ENCODE results near the gene PBXIP1.

Gene PBXIP1

DNA sequence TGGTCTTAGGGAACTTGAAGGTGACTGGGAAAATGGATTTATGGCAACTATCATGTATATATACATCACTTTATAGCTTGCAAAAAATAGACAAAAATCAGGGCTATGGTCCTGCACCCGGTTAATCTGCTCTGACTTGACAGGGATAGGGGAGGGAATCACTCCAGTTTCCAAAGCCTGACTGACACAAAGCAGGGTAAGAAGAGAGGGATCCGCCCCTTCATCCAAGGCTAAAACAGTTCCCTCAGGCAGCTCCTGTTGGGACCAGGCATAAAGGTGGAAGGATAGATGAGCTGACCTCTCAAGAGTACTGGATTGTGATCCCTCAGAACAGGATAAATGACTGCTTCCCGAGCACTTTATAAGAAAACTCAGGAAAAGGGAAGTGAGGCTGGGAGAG lies 1.4 kb downstream of the PBXIP1 start:
- no peak for DNase-seq

DNA sequence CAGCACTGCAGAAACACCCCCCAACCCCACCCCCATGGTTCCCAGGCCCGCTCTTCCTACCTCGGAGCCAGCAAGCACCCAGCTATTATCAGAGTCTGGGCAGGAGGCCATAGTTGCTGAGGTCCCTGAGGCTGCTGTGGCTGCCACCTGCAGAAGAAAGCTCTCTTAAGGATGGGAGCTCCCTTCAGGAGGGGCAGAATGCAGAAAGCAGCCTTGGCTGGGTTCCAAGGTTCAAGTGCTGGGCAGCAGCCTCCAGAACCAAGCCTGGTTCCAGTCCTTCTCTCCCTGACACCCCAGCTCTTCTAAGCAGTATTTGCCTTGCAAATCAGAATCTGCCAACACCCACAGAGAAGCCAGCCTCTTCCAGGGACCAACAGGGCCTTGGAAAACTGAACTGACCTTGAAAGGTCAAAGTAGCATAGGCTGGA lies 2.3 kb downstream of the PBXIP1 start:
- DNase-seq, result no peak

- no peak for DNase-seq
These were observed 3.2 kb downstream of the PBXIP1 start for GRCh38 chr1:154952664-154953063.

DNA sequence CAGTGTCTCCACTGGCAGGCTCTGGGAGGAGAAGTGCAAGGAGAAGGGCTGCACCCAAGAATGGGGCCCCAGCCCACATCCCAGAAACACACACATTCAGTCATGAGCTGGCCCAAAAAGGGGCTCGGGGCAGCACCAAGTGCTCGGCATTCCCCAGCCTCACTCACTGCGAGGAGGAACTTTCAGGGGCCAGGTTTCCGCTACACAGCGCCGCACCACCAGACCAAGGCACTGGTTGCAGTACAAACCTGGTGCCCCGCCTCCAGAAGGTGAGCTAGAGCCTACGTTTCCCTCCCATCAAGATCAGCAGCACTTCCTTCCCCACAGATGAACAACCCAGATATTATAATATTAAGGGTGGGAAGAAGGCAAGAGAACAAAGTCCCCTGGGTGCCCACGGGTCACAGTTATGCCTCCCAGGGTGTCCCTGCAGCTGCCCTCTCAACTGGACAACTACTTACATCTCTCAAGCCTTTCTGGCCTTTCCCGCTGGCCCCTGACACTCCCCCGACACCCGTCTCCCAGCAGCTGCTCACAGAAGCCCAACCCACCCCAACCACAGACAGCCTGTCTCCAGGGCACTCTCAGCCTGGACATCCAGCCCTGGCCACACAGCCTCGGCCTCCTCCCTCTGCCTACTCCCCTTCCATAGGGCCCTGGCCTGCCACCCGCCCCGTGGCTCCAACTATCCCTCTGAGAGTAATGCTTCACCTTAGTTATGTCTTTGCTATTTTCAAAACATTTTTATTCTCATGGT lies 3.8 kb downstream of the PBXIP1 start:
- no peak for DNase-seq

- no peak for DNase-seq
These were observed 7.8 kb downstream of the PBXIP1 start for GRCh38 chr1:154948079-154948478.

GRCh38 chr1:154945962-154946850 lies 9.7 kb downstream of the PBXIP1 start:
- DNase-seq, result no peak

- DNase-seq, result no peak
These were observed 10.5 kb downstream of the PBXIP1 start for GRCh38 chr1:154945160-154945961.

GRCh38 chr1:154944401-154945159 lies 11.3 kb downstream of the PBXIP1 start:
- DNase-seq, result no peak

- peak; percentile 77 for DNase-seq
These were observed 12.1 kb downstream of the PBXIP1 start for GRCh38 chr1:154943649-154944400.

DNA sequence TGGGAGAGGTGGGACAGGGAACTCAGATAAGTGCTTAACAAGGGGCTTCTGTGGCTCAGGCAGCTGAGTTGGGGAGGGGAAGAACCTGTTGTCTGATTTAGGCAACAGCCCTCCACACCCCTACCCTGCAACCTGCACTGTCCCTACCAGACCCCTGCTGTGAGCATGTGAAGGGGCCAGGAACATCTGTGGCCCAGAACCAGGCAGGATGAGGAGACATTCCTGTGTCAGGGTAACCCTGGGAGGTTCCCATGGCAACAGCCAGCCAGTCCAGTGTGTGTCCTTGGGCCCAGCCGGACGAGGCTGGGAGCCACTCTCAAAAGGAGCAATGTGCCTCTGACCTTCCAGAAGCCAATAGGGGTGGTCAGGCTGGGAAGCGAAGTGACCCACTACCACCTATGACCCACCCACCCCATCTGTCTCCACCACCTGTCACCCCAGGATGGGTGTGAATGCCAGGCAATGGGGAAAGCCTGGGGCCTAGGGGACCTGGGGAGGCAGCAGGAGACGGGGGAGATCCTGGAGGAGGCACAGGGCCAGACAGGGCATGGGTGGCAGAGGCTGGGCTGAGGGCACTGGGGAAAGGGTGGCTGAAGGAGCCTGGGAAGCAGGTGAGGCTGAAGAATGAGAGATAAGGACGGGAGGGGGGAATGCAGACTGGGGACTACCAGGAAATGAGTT lies 14.4 kb downstream of the PBXIP1 start:
- peak; percentile 55 for DNase-seq

DNA sequence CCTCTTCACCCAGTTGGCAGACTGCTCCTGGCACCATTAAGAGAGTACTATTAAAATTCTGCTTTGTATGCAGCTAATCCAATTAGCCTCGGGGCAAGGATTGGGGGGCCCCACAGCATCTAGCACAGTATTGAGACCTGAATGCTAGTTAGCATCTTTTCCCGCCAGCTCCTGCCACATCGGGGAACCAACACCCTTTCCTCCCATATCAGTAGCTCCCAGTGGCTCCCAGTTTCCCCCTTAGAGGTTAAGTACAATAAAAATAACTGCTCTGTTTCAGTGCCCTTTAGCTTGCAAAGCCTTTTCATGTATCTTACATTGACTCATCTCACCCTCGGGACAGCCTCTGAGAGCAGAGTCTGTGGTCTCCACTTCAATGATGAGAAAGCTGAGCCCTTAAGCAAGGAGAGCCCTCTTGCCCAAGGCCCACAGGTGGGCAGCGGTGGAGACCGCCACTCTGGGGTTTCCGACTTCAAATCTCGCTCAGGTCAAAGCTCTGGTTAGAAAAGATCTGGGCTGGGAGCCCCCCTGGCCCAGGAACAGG lies 15.2 kb downstream of the PBXIP1 start:
- no peak for DNase-seq

- no peak for DNase-seq
These were observed 15.7 kb downstream of the PBXIP1 start for GRCh38 chr1:154940213-154940560.

DNA sequence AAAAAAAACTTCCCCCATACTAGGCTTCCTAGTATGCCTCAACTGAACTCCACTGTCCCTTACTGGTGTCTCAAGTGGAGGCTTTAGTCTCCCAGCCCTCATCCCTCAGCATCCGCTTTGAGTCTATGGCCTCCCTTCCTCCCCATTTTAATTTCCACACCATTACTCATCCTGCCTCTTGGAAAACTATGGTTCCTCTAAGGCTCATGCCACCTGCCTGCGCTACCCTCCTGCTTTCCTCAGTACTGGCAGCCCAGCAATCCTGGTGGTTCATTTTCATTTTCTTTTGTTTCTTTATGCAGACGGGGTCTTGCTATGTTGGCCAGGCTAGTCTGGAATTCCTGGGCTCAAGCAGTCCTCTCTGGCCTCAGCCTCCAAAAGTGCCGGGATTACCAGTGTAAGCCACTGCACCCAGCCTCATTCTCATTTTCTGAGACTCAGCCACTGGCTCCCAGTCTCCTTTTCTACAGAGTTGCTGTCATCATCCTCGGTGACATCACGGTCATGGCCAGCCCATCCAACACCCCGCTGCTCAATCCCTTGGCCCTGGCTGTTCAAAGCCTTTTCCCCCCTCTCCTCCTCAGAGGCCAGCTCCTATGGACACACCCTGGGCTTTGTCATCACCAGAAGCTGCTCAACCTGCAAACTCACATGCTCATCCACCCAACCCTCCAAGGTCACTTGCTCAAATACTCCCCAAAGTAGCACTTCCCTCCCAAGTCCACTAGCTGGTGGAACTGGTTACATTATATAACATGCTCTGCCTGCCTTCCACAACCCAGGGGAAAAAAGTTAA lies 17.1 kb downstream of the PBXIP1 start:
- no peak for DNase-seq

- no peak for DNase-seq
These were observed 17.9 kb downstream of the PBXIP1 start for GRCh38 chr1:154937988-154938386.

DNA sequence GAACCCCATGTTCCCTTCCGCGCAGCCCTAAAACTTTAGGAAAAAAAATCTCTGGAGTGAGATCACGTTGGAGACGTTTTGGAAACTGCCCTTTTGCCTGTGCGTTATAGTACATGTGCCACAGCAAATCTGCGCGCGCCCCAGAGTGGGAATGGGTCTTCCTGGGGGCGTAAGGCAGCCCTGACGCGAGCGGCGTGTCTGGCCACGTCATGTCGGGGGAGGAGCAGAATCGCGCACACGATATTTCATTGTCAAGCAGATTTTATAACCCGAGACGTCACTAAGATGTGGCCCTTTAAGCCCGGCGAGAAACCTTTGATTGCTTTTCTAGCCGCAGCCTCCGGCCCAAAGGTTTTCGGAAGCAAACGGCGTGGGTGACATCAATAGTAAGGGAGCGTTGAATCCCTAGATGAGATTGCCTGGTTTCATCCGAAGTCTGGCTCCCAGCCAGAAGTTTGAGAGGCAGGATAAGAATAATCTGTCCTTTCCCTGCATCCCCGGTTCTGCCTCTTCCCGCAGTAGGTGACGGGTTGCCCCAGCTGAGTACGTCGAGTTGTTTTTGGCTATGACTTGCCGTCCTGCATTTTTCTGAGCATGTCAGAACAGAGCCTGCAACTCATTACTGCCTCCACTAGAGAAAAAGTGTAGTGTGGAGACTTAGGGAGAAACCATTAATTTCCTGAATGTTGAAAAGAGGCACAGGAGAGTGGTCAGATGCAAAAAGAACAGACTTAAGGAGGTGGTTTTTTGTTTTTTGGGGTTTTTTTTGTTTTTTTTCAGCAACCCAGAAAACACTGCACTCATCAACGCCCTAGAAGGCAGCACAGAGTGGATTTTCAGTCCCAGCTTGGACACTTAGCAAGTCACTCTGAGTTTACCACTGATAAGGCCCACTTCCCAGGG lies 18.6 kb downstream of the PBXIP1 start:
- peak; percentile 99 for DNase-seq

DNA sequence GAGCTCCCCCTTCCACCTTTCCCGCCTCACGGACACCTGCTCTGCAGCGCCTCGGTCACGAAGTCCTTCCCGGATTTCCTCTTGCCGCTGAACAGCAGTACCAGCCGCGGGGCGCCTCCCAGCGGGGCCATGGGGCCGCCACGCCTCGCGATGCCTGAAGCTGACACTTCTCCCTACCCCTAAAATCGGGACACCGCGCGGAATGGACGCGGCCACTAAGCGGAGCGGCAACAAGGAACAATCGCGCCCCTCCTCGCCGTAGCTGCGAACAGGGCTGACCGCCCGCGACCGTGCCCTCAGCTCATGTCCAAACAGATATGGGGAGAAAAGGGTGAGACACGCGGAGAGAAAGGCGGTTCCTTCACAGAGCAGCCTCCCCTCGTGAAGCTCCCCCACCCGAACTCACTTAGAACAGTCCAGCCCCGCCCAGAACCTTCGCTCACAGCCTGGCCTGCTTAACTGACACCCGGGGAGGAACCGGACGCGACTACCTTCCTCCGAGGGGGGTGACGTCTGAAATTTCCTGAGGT lies 19.3 kb downstream of the PBXIP1 start, which contains the start of gene PMVK:
Gene PMVK, minus strand, starts transcription at position 165 of the 530 bp plus-strand sequence. Its CDS starts 34 bp downstream, at position 131.
- peak; percentile 100 for DNase-seq

- peak; percentile 32 for DNase-seq
These were observed 19.9 kb downstream of the PBXIP1 start for GRCh38 chr1:154935749-154936554.
